ENCODE measurements around the gene TRIP12. TPM values are rescaled to one million over a fixed set of nuclear protein-coding genes. Genes with fewer than 3 reads are reported as not detected.
"Not testable (repeated sequence)": the region's sequence is repeated elsewhere in the genome, so short reads cannot be mapped to it uniquely, and the experiment has no call there.

Gene TRIP12
- total RNA-seq, 2 experiments from 2014 or later, result 208 to 212 TPM

GRCh38 chr2:229930656-229931055 lies 8.8 kb upstream of the TRIP12 start:
- Mint-ChIP-seq H3K9me3 (no peaks in the 10 kb centered on the region), H3K27me3 (no peaks in the 10 kb centered on the region), H3K36me3 (ENCODE audit: low read depth) (no peaks in the 10 kb centered on the region), H3K4me3 (no peak overlapping the region), H3K4me1 (ENCODE audit: low read depth) (peaks cover 16% of the 10 kb centered on the region), H3K27ac (no peak overlapping the region)
- no peak for ATAC-seq
- no peak for DNase-seq
- intact Hi-C loops (cut with micrococcal nuclease), result no loop called here
- ChIA-PET CTCF (no interaction called here), POLR2A (no interaction called here)
- TF ChIP-seq CTCF (IDR thresholded peaks at IDR 0.05), result no peak

GRCh38 chr2:229927817-229928321 lies 6.1 kb upstream of the TRIP12 start:
- CTCF ChIA-PET, result interaction anchor here (1.6 kb wide), 1 partner anchor 15 kb away, joined by 4 read pairs; no protein-coding TSS in a partner anchor
- Mint-ChIP-seq H3K4me3 (no peak overlapping the region), H3K27ac (no peak overlapping the region), H3K4me1 (ENCODE audit: low read depth) (peaks cover 28% of the 10 kb centered on the region), H3K36me3 (ENCODE audit: low read depth) (no peaks in the 10 kb centered on the region), H3K27me3 (no peaks in the 10 kb centered on the region), H3K9me3 (no peaks in the 10 kb centered on the region)
- POLR2A ChIA-PET, result interaction anchor here (0.6 to 1.3 kb wide), 2 partner anchors 22 to 292 kb away, joined by 3 read pairs; partner anchors contain the start of gene SP110
- intact Hi-C loops (cut with micrococcal nuclease), result no loop called here
- DNase-seq (no peak), ATAC-seq (no peak)
- no peak for TF ChIP-seq CTCF (IDR thresholded peaks at IDR 0.05)

- peaks cover 3% of the 10 kb centered on the region for H3K36me3 Mint-ChIP-seq (ENCODE audit: low read depth)
- CTCF ChIA-PET, result interaction anchor here (1.9 kb wide), 1 partner anchor 124 kb away, joined by 6 read pairs; no protein-coding TSS in a partner anchor
- ATAC-seq, result no peak
- no peaks in the 10 kb centered on the region for H3K9me3 Mint-ChIP-seq
- no peak for DNase-seq
- H3K4me1 Mint-ChIP-seq (ENCODE audit: low read depth), result peaks cover 28% of the 10 kb centered on the region
- TF ChIP-seq CTCF (IDR thresholded peaks at IDR 0.05), result no peak
- intact Hi-C loops (cut with micrococcal nuclease), result no loop called here
- H3K27ac Mint-ChIP-seq, result no peak overlapping the region
- H3K27me3 Mint-ChIP-seq, result no peaks in the 10 kb centered on the region
- POLR2A ChIA-PET, result interaction anchor here (0.5 kb wide), 1 partner anchor 76 kb away, joined by 3 read pairs; no protein-coding TSS in a partner anchor
- no peak overlapping the region for H3K4me3 Mint-ChIP-seq
Measured at GRCh38 chr2:229925201-229925600, 3.4 kb upstream of the TRIP12 start.

- ATAC-seq; H3K36me3 Mint-ChIP-seq (ENCODE audit: low read depth); POLR2A ChIA-PET; intact Hi-C loops (cut with micrococcal nuclease); DNase-seq; H3K9me3 Mint-ChIP-seq; H3K27me3 Mint-ChIP-seq; H3K27ac Mint-ChIP-seq; H3K4me3 Mint-ChIP-seq: not testable (repeated sequence)
- CTCF ChIA-PET, result interaction anchor here (1.9 kb wide), 1 partner anchor 123 kb away, joined by 6 read pairs; no protein-coding TSS in a partner anchor
- peaks cover 34% of the 10 kb centered on the region for H3K4me1 Mint-ChIP-seq (ENCODE audit: low read depth)
Measured at GRCh38 chr2:229924541-229924940, 2.7 kb upstream of the TRIP12 start.

- DNase-seq, result peak; percentile 94
- Mint-ChIP-seq H3K9me3 (no peaks in the 10 kb centered on the region), H3K36me3 (ENCODE audit: low read depth) (peaks cover 21% of the 10 kb centered on the region), H3K4me1 (ENCODE audit: low read depth) (peaks cover 39% of the 10 kb centered on the region), H3K27ac (peak within 1 kb of the TSS; percentile 100), H3K4me3 (peak within 1 kb of the TSS; percentile 99), H3K27me3 (no peaks in the 10 kb centered on the region)
- intact Hi-C loops (cut with micrococcal nuclease), result no loop called here
- TF ChIP-seq CTCF (IDR thresholded peaks at IDR 0.05), result no peak
- ChIA-PET POLR2A (interaction anchor here (0.9 to 1.4 kb wide), 4 partner anchors 13 to 142 kb away, joined by 3 to 4 read pairs (median 3); no protein-coding TSS in a partner anchor), CTCF (interaction anchor here (0.9 to 2.0 kb wide), 6 partner anchors 10 to 237 kb away, joined by 3 to 7 read pairs (median 4); no protein-coding TSS in a partner anchor)
- peak; percentile 72 for ATAC-seq
Measured at GRCh38 chr2:229922449-229923386, 909 bp upstream of the TRIP12 start, which contains the start of gene FBXO36. Gene FBXO36, plus strand, starts transcription at chr2:229922503. Its CDS starts 11 bp downstream, at chr2:229922514.

All from activated CD8-positive, alpha-beta T cell treated with anti-CD3 and anti-CD28 coated beads for 36 hours (primary cell).